GM18505 (cell line): ENCODE measurements around the gene SLC38A9.
"Not testable (repeated sequence)": the region's sequence is repeated elsewhere in the genome, so short reads cannot be mapped to it uniquely, and the experiment has no call there.

Experiments used
- ATAC-seq: cut with Tn5 transposase; IDR thresholded peaks from one replicate; pipeline ENCODE4 v1.9.1; 2021; ENCODE audit not compliant: unreplicated experiment
- POLR2A ChIP-seq: IDR thresholded peaks from 4 replicates; pipeline ENCODE4 v1.6.1; 2011; ENCODE audit warnings: borderline replicate concordance; ENCODE audit not compliant: insufficient read depth, insufficient read length; ENCODE audit errors: extremely low read depth

Gene SLC38A9

DNA sequence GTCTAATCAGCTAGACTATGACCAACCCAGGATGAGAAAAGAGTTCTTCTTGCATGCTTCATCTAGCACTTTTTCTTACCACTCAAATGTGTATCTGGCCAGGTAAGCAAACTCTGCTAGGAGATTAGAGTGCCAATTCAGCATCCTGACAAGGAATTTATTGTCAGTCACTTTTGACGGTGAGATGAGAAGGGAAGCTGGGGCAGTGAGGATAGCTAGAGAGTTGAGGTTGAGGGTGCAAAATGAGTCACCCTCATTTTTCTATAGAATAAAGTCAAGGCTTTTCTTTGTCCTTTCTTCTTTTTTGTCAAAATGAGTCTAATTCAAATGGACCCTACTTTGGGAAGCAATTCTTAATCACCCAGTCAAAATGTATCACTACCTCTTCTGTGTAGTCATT is 102.7 kb downstream of the SLC38A9 start:
- TF ChIP-seq POLR2A: no peak
- no peak for ATAC-seq

GRCh38 chr5:55608595-55609349 is 103.4 kb downstream of the SLC38A9 start:
- no peak for TF ChIP-seq POLR2A
- ATAC-seq: no peak

DNA sequence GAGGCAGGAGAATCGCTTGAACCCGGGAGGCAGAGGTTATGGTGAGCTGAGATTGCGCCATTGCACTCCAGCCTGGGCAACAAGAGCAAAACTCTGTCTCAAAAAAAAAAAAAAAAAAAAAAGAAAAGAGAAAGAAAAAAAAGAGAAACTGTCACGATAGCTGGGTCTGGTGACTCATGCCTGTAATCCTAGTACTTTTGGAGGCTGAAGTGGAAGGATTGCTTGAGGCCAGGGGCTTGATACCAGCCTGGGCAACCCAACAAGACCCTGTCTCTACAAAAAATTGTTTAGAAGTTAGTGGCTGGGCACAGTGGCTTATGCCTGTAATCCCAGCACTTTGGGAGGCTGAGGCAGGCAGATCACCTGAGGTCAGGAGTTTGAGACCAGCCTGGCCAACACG is 104.8 kb downstream of the SLC38A9 start:
- not testable (repeated sequence) for ATAC-seq

GRCh38 chr5:55604611-55605067 is 107.5 kb downstream of the SLC38A9 start:
- no peak for ATAC-seq

DNA sequence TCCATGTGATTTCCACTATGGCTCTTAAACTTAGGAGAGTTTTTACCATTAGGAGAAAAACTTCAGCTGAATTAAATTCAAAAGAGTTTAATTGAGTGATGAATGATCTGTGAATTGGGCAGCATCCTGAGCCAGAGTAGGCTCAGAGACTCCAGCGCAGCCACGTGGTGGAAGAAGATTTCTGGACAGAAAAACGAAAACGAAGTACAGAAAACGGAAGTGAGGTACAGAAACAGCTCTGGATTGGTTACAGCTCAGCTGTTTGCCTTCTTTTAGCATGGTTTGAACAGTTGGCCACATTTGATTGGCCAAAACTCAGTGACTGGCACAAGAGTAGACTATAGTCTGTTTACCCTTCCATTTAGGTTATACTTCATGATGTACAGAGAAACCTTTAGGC is 108.2 kb downstream of the SLC38A9 start:
- TF ChIP-seq POLR2A: no peak

More at GRCh38 chr5:55604611-55605067, 107.5 kb downstream of the SLC38A9 start:
- no peak for TF ChIP-seq POLR2A

DNA sequence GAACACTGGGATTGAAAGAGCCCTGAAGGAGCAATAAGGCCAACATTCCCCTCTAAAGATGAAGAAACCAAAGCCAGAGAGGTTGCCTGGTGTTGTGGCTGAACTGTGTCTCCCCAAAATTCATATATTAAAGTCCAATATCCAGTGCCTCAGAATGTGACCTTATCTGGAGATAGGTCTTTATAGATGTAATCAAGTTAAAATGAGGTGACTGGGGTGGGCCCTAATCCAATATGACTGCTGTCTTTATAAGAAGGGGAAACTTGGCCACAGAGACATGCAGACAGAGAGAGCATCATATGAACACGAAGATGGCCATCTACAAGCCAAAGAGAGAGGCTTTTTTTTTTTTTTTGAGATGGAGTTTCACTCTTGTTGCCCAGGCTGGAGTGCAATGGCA is 110.5 kb downstream of the SLC38A9 start:
- no peak for TF ChIP-seq POLR2A
- no peak for ATAC-seq

More for the DNA sequence above, 108.2 kb downstream of the SLC38A9 start:
- ATAC-seq: no peak

GRCh38 chr5:55601204-55601618 is 110.9 kb downstream of the SLC38A9 start:
- no peak for TF ChIP-seq POLR2A
- ATAC-seq: no peak

- TF ChIP-seq POLR2A: no peak
- ATAC-seq: no peak
These were observed 111.5 kb downstream of the SLC38A9 start for GRCh38 chr5:55600497-55601203.

GRCh38 chr5:55600086-55600485 is 112.0 kb downstream of the SLC38A9 start:
- TF ChIP-seq POLR2A: no peak
- no peak for ATAC-seq

GRCh38 chr5:55599148-55600050 is 112.7 kb downstream of the SLC38A9 start:
- no peak for ATAC-seq
- no peak for TF ChIP-seq POLR2A

DNA sequence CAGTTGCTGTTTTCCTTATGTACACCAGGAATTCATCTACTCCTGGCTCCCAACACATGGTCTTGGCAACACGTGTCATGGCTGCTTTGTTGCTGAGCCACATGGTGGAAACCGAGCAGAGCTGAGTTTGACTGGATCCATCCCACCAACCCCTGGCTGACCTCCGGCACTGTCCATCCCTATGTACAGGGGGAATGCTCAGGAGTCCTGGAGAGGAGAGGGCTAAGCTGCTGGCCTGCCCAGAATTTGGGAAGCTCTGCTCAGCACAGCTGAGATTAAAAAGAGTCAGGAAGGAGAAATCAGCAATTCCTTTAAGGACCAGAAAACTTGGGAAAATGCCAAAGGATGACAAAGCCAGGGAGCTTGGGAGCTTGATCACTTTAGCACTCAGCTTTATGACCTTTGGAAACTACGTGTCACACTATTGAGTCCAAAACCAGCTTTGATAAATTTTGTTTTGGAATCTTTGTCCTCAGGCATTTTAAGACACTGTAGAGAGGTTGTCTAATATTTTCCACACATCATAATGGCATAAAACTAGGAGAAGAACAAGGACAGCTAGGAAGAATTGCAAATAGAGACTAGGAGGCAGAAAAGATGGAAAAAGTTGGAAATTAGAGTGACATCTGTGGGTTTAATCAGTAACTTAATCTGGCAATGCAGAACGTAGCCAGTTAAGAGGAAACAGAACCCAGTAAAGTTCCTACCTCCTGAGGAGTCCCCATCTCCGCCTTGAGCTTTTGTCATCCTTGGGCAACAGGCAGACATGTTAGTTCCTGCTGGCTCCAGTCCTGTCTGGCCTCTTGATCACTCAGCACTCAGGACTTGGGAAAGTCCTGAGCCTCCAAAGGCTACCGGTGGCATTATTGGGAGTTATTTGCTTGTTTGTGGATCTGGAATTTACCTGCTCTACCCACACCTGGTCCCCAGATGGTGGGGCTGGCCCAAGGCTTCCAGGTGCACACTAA is 114.8 kb downstream of the SLC38A9 start:
- no peak for ATAC-seq
- no peak for TF ChIP-seq POLR2A

DNA sequence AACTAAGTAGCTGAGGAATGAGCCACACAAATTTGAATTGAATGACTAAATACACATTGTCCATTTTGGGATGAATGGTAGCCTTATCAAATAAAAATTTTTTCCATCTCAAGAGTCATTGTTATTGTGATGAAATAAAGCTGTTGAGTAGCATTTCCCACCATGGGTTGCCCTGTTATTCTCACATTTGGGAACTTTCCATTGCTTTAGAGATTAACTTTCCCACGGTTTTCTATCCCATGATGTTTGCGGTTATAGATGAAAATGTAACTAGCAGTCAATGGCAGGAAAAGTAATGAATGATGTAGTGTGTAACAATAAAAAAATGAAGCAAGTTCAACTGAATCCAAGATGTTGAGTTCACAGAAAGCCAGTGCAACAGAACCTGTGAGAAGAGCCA is 117.5 kb downstream of the SLC38A9 start:
- no peak for TF ChIP-seq POLR2A
- ATAC-seq: no peak
